HG02852 (cell line): Measurements from ENCODE around the gene PIK3AP1.
A peak's percentile ranks its signal among the peaks of the same experiment; 100 is the strongest.

Experiments used
- ATAC-seq: cut with Tn5 transposase; IDR thresholded peaks from one replicate; pipeline ENCODE4 v1.9.1; 2021; ENCODE audit warnings: mild to moderate bottlenecking, moderate library complexity; ENCODE audit not compliant: unreplicated experiment

Gene PIK3AP1

GRCh38 chr10:96673318-96674099 lies 46.8 kb downstream of the PIK3AP1 start:
- peak; percentile 57 for ATAC-seq

DNA sequence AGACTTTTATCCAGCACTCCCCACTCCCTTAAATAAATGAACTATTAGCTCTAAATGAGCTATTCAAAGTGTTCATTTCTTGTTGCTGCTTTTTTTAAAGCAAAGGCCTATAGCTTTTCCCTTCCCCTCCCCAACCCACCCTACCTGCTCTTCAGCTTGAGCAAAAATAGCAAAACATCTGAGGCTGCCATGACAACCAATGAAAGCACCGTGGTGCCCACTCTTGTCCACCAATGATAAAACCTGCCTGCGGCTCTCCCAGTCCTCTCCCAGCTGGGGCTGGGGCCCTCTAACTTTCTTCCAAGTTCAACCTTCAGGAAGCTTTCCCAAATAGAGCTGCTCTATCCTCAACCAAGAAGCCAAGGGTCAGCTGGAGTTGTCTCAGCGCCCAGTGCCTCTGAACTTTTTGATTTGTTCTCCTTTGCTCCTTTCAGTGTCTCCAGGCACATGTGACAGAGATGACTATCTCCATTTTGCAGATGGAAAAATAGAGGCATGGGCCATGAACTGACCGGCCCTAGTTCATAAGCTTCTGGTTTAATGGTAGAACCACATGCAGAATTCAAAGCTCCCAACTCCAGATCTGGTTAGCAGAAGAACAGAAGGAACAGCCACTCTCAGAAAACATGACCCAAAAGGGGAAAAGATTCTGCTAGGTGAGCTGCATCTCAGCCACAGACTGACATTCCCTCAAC lies 47.7 kb downstream of the PIK3AP1 start:
- ATAC-seq: no peak

DNA sequence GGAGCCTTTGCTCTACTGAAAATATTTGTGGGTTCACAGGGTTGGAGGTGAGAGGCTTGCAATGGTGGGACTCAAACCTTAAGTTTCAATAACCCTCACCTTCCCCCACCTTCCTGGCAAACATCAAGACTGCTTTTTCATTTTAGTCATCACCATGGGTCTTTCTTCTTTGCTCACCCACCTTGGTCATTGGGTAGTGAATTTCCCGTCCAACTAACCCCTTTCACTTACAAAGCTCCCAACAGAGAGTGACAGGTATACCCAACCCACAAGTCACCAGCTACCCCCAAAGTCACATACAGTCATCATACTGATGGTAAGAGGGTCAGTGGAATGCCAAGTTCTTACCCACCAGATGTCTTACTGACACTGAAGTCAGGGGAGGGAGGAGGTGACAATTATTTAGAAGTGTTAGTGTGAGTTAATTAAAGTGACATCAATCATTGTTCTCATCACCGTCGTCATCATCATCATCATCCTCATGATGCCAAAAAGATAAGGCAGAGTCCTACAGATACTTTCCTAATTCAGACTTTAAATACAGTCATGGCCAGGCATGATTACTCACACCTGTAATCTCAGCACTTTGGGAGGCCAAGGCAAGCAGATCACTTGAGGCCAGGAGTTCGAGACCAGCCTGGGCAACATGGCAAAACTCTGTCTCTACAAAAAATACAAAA lies 49.0 kb downstream of the PIK3AP1 start:
- no peak for ATAC-seq

DNA sequence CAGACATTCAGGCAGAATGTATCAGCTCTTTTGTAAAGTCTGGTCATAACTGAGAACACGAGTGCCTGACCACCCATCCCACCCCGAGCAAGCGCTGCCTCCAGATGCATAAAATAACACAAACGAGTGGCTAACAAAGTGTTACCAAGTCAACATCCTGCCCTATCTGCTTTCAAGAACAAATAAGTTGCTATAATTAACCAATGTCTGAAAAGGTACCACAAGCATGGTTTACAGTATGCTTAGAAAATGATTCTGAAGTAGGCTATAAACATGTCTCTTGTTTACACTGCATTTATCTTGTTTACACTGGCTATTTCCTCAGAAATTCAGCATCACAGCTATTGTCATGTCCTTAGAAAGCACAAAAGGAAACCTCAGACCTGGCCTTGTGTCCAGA lies 49.5 kb downstream of the PIK3AP1 start:
- no peak for ATAC-seq

DNA sequence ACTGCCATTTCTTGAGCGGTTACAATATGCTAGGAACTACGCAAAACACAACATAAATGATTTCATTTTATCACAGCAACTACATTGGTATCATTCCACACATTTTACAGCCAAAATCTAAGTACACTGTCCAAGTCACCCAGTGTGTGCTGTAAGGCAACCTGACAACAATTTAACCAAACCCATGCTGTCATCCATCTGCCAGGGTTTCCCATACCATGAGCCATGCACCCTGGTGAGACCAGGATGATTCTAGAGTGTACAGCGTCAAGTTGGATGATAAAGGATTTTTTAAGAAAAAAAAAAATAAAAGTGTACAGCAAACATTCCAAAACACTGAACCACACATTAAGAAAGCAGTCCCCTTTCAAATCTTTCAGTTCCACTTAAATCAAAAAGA lies 52.9 kb downstream of the PIK3AP1 start:
- ATAC-seq: no peak

DNA sequence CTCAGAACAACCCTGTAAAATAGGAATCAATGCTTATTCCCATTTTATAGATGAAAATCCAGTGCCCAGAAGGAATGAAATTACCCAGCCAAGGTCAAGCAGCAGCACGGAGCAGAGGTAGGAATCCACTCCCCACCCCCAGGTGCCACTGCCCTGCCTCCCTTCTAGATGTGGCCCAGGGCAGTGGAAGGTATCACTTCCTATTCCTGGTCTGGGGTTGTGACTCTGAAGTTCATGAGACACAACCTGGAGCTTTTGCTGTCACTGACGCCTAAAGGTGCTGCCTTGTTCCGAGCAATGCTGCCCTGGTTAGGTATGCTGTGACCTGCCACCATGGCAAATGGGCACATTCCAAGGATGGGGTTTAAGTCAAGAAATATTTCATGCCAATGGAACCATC lies 53.6 kb downstream of the PIK3AP1 start:
- ATAC-seq: peak; percentile 59

- no peak for ATAC-seq
Measured at GRCh38 chr10:96665306-96665705, 55.0 kb downstream of the PIK3AP1 start.

- ATAC-seq: peak; percentile 59
Measured at GRCh38 chr10:96664563-96664962, 55.8 kb downstream of the PIK3AP1 start.

DNA sequence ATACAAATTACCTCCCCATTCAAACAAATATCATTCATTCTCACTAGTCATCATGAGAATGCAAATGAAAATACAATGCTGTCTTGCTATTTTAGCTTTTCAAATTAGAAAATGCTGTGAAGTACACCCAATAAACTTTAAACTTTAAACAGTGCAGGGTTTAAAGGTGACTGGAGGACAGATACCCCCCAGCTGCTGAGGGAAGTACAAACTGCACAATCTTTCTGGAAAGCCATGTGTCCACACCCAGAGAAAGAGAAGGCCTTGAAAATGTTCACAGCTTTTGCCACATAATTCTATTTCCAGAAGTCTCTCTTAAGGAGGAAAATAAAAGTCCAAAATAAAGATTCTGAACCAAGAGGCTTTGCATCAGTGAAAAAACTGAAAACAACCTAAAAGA lies 56.5 kb downstream of the PIK3AP1 start:
- ATAC-seq: no peak

DNA sequence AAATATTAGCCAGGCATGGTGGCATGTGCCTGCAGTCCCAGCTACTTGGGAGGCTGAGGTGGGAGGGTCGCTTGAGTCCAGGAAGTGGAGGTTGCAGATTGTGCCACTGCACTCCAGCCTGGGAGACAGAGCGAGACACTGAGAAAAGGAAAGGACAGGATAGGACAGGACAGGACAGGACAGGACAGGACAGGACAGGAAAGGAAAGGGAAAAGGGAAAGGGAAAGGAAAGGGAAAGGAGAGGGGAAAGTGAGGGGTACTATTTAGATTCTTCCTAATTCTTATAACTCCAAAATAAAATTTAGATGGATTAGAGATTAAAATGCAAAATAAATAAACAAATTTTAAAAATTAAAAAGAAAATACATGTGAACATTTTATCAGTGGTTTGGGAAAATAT lies 58.7 kb downstream of the PIK3AP1 start:
- no peak for ATAC-seq

DNA sequence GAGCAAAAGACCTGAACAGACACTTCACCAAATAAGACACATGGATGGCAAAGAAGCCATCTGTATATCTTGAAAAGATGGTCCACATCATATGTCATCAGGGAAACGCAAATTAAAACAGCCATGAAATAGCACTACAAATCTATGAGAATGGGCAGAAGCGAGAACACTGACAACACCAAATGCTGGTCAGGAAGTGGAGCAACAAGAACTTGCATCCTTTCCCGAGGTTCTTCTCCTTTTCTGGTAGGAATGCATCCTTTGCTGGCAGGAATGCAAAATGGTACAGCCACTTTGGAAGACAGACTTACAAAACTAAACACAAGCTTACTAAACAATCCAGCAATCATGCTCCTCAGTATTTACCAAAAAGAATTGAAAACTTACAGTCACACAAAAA lies 60.0 kb downstream of the PIK3AP1 start:
- no peak for ATAC-seq

GRCh38 chr10:96658844-96659243 lies 61.5 kb downstream of the PIK3AP1 start:
- ATAC-seq: no peak

- ATAC-seq: no peak
Measured at GRCh38 chr10:96657385-96657784, 62.9 kb downstream of the PIK3AP1 start.

GRCh38 chr10:96656839-96657238 lies 63.5 kb downstream of the PIK3AP1 start:
- no peak for ATAC-seq

DNA sequence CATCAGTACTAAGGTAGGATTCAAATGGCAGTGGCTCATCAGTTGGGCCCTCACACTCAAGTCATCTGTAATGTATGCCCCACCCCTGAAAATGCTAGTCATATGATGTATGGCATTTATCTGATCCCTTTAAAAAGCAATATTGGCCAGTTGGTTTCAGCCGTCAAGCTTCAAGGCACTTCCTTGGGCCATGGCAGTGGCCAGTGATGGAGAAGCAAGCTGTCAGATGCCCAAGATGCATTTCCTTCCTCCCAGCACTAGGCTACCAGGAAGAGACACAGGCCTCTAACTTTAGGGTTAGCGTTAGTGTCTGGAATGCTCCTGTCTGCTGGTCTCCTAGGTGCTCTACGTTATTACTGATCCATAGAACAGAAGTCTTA lies 64.1 kb downstream of the PIK3AP1 start:
- no peak for ATAC-seq

DNA sequence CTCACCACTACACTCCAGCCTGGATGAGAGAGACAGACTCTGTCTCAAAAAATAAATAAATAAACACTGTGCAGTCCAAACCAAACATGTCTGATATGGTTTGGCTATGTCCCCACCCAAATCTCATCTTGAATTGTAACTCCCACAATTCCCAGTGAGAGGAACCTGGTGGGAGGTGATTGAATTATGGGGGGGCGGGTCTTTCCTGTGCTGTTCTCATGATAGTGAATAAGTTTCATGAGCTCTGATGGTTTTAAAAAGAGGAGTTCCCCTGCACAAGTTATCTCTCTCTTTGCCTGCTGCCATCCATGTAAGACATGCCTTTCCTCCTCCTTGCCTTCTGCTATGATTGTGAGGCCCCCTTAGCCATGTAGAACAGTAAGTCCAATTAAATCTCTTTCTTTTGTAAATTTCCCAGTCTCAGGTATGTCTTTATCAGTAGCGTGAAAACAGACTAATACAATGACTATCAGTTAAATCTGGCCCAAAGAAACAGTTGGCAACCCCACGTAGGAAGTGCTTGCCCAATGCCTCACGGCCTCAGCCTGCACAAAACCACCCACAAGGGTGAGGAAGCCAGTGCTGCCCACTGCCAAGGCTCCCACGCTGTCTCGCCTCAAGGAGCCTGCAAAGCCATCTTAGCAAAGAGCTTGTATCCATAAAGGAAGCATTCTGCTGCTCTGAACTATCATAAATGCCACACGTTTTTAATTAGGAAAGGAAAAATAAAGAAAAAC lies 64.7 kb downstream of the PIK3AP1 start:
- ATAC-seq: no peak

GRCh38 chr10:96651998-96652431 lies 68.3 kb downstream of the PIK3AP1 start:
- ATAC-seq: no peak

- ATAC-seq: no peak
Measured at GRCh38 chr10:96650958-96651357, 69.4 kb downstream of the PIK3AP1 start.

- ATAC-seq: no peak
Measured at GRCh38 chr10:96648297-96648696, 72.0 kb downstream of the PIK3AP1 start.

DNA sequence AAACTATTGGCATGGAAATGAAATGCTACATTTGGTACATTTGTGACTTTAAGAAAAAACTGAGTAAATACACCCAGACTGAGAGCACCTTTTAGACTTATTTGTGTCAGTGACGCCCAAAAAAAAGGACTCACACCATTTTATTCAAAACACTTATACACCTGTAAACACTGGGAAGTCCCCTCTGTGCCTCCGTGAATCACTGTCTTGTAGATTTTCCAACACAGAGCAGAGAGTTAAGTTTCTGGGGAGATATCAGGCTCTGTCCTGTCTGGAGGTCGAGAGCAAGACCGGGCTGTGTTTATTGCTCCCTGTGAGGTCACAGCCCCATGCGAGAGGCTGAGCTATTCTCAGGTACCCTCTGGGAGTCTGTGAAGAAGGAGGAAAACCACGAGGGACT lies 72.8 kb downstream of the PIK3AP1 start:
- no peak for ATAC-seq

DNA sequence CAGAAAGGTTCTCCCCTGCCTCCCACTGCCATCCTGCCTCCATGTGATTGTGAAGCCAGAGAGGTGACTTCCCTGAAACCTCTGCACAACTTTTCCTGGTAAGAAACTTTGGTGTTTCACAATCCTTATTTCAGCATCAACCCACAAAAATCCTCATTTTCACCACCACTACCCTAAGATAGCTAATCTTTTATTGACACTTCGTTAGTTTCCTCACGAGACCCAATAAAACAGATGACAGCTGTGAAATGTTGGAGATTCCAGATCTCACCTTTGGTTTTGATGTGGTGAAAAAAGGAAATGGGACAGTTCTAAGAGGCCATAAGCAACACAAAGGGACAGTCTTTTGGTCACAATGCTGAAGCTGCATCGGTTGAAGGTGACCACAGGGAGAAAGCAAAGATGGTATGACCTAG lies 73.6 kb downstream of the PIK3AP1 start:
- no peak for ATAC-seq
